Stomach (tissue), 4 donors: ENCODE measurements around the gene TBX5.

Experiments used
- CTCF ChIP-seq, 7 experiments: fragments of 450-650 bp in 4 of 7; fragments of 200-600 bp in 3 of 7; sonication (generic) in 3 of 7; IDR thresholded peaks; one replicate each; pipeline ENCODE4 v1.5.1; 2016 to 2019; ENCODE audit warnings: antibody characterized with exemption in 7 of 7, control low read depth in 2 of 7, mild to moderate bottlenecking in 1 of 7
- EP300 ChIP-seq: sonication (generic); formaldehyde crosslinking; IDR thresholded peaks from one replicate; pipeline ENCODE4 v1.6.1; 2017; ENCODE audit warnings: antibody characterized with exemption
- POLR2A ChIP-seq, 4 donors: fragments of 450-650 bp; IDR thresholded peaks; one replicate each; pipeline ENCODE4 v1.6.1; 2016; ENCODE audit warnings: antibody characterized with exemption in 4 of 4, control low read depth in 2 of 4, mild to moderate bottlenecking in 1 of 4, moderate library complexity in 1 of 4
- POLR2AphosphoS5 ChIP-seq, 3 donors: sonication (generic); formaldehyde crosslinking; IDR thresholded peaks; one replicate each; pipeline ENCODE4 v1.6.1; 2016; ENCODE audit warnings: antibody characterized with exemption in 3 of 3

DNA sequence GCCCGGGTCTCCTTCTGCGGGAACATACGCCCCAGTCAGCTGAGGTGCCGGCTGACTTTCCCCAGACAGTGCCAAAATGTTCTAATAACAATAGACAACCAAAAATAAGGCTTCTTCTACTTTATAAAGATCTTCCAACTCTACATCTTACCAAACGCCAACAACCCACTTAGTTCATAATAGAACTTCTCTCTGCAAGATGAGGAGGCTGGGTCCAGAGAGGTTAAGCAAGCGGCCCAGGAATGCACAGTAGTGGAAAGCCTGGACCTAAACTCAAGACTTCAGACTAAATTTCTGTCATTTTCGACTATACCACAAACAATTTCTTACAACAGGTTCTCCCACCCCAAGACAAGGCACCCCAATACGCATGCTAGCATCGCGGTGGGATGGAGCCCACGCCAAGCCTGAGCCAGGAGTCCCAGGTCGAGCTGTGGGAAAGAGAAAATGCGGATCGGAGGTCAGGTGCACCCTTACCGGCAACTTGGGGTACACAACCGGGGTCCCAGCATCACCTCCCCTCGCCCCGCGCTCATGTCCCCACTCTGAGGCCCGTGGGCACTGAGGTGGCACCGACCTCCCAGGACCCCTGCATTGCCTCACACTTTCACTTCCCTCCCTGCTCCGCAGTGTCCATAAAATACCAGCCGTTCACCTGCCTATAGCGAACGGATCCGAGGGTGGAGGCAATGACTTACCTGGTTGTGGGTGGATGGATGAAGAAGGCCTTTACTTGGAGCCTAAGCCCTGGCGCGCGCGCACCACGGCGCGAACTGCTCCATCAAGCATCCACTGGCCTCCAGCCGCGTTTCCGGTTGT is 42.1 kb upstream of the TBX5 start:
- TF ChIP-seq POLR2A (IDR thresholded peaks at IDR 0.05) = no peak
- TF ChIP-seq CTCF (IDR thresholded peaks at IDR 0.05) = no peak
- no peak for TF ChIP-seq POLR2AphosphoS5 (IDR thresholded peaks at IDR 0.05)
- no peak for TF ChIP-seq EP300
